Type B pancreatic cell (in vitro differentiated cells): ENCODE data around the gene SMPDL3A. TPM values are rescaled to one million over a fixed set of nuclear protein-coding genes. Genes with fewer than 3 reads are reported as not detected.

ENCODE experiments used
- DNase-seq: peaks from one replicate; pipeline ENCODE4 v3.0.0; 2021; ENCODE audit warnings: mixed read lengths; ENCODE audit not compliant: unreplicated experiment; ENCODE audit errors: extremely low spot score
- H3K27ac Mint-ChIP-seq: 2 replicates; pipeline ENCODE4 v1.8.0; 2021; ENCODE audit warnings: mild to moderate bottlenecking, mixed read lengths
- H3K27me3 Mint-ChIP-seq: 2 replicates; pipeline ENCODE4 v1.8.0; 2021; ENCODE audit warnings: mixed read lengths
- H3K36me3 Mint-ChIP-seq: 2 replicates; pipeline ENCODE4 v1.8.0; 2021; ENCODE audit warnings: mixed read lengths
- H3K4me1 Mint-ChIP-seq: one replicate; pipeline ENCODE4 v1.8.0; 2021; ENCODE audit warnings: mixed read lengths; ENCODE audit not compliant: unreplicated experiment
- H3K4me3 Mint-ChIP-seq: 2 replicates; pipeline ENCODE4 v1.8.0; 2021; ENCODE audit warnings: mild to moderate bottlenecking, mixed read lengths
- H3K9me3 Mint-ChIP-seq: 2 replicates; pipeline ENCODE4 v1.8.0; 2021; ENCODE audit warnings: mixed read lengths
- CTCF ChIP-seq: fragments of 200-600 bp; sonication (generic); conservative IDR thresholded peaks from 2 replicates; pipeline ENCODE4 v1.5.0; 2021; ENCODE audit warnings: antibody characterized with exemption, mild to moderate bottlenecking
- total RNA-seq: library from RNA; stranded (reverse); gene quantifications from 2 replicates; pipeline ENCODE4 v1.2.1, GENCODE V29; 2021; ENCODE audit warnings: low replicate concordance

SMPDL3A gene
- total RNA-seq, 1 donor from 2014 or later = 9.4 TPM

DNA sequence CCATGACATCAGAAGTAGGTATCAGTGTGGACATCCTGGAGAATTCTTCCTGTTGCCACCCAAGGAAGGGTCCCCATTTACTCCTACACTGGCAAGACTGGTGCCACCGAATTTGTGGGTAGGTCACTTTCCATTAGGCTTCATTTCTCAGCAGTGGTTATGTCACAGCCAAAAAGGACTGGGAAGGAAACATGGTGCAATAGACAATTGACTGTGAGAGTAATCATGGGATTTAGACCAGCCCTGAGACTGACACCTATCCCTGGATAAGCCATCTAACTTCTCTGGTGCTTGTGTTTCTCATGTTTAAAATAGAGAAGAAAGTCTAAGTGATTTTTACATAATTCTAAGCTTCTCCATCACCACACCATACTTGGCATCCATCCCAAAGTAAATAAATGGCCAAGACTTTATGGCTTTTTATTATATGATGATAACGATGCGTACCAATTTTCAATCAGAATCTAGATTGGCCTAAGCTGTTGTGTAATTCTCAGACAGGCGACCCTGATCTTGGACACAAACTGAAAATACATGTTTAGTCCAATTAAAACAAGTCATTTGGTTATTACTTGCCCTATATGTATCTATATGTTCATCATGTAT is 10.2 kb downstream of the SMPDL3A start:
- Mint-ChIP-seq H3K4me1 (peaks cover 6% of the 10 kb centered on the region), H3K9me3 (no peaks in the 10 kb centered on the region), H3K4me3 (no peak overlapping the region), H3K27ac (peak overlapping the region; percentile 57), H3K36me3 (peaks cover 5% of the 10 kb centered on the region), H3K27me3 (no peaks in the 10 kb centered on the region)
- DNase-seq = no peak
- no peak for TF ChIP-seq CTCF

DNA sequence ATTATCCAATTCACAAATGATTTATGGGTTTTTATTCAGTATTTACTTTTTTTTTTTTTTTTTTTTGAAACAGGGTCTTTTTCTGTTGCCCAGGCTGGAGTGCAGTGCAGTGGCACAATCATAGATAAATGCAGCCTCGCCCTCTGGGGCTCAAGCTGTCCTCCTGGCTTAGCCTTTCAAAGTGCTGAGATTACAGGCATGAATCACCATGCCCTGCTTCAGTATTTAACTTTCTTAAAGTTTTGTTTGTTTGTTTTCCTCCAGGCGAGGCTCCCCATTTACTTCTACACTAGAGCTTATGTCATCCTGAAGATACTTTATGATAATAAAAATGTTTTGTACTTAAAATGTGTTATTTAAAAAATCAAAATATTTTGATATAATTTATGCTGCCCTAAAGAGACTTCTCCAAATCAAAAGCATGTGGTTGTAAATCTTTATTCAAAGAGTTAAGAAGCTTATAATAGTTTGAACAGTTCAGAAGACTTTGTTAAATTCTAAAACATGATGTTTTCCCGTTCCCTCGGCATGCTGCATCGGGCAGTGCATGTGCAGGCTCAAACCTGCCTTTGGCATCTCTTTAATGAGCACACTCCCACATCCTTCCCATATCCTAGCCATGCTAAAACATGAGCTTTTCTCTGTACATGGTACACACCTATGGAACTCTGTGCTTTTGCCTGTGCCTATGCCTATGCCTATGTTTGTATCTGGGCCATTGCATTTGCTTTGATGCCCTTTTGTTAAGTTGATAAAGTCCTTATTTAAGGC is 11.0 kb downstream of the SMPDL3A start:
- no peak for DNase-seq
- H3K9me3 Mint-ChIP-seq = no peaks in the 10 kb centered on the region
- no peak for TF ChIP-seq CTCF
- H3K36me3 Mint-ChIP-seq = peaks cover 5% of the 10 kb centered on the region
- H3K27me3 Mint-ChIP-seq = no peaks in the 10 kb centered on the region
- no peak overlapping the region for H3K4me3 Mint-ChIP-seq
- peaks cover 6% of the 10 kb centered on the region for H3K4me1 Mint-ChIP-seq
- peak overlapping the region; percentile 48 for H3K27ac Mint-ChIP-seq

GRCh38 chr6:122800906-122801305 is 11.8 kb downstream of the SMPDL3A start:
- no peak overlapping the region for H3K27ac Mint-ChIP-seq
- no peaks in the 10 kb centered on the region for H3K9me3 Mint-ChIP-seq
- no peak for DNase-seq
- no peak overlapping the region for H3K4me3 Mint-ChIP-seq
- H3K4me1 Mint-ChIP-seq = peaks cover 6% of the 10 kb centered on the region
- no peak for TF ChIP-seq CTCF
- peaks cover 5% of the 10 kb centered on the region for H3K36me3 Mint-ChIP-seq
- no peaks in the 10 kb centered on the region for H3K27me3 Mint-ChIP-seq

DNA sequence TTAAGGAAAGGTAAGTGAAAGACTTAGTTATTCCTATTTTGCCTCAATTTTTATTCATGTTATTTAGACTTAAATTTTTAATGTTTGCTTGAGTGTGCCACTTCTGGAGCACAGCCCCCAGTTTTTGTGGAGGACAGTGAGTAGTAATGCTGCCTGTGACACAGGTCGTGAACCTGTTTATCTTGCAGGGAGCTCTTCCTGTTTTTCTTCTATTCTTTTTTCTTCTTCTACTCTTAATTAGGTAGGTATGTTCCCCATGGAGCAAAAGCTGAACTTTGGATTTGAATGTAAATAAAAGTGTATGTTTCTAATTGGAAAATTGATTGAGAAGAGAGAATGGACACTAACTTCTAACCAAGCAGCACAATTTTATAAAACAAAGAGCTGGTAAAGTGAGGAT is 12.3 kb downstream of the SMPDL3A start:
- TF ChIP-seq CTCF = no peak
- Mint-ChIP-seq H3K4me3 (no peak overlapping the region), H3K4me1 (peaks cover 6% of the 10 kb centered on the region), H3K27ac (no peak overlapping the region), H3K27me3 (no peaks in the 10 kb centered on the region), H3K36me3 (peaks cover 8% of the 10 kb centered on the region), H3K9me3 (no peaks in the 10 kb centered on the region)
- DNase-seq = no peak

DNA sequence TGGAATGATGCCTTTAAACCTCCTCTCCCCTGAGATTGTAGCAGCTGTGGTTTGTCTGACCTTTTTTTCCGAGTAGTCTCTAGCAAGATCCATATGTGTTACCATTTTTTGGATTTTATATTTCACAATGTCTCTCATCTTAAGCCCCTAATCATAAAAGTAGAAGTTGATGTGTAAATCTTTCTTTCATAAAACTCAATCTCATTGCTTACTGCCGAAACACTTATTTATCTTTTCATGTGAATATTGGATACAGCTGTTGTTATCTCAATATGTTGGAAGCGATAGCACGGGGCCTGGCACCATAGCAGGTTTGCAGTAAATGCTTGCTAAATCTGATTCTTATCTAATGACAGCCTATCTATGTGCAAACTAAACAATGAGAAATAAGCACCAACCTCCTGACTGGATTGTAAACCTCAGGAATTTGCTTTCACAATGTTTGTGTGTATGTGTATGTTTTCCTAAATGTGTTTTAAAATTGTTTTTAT is 14.2 kb downstream of the SMPDL3A start:
- DNase-seq = no peak
- H3K27ac Mint-ChIP-seq = no peak overlapping the region
- H3K4me1 Mint-ChIP-seq = peaks cover 6% of the 10 kb centered on the region

More for the DNA sequence above, 14.2 kb downstream of the SMPDL3A start:
- no peak for TF ChIP-seq CTCF
- no peaks in the 10 kb centered on the region for H3K27me3 Mint-ChIP-seq
- H3K36me3 Mint-ChIP-seq = peaks cover 4% of the 10 kb centered on the region
- no peak overlapping the region for H3K4me3 Mint-ChIP-seq
- no peaks in the 10 kb centered on the region for H3K9me3 Mint-ChIP-seq
